ENCODE measurements around the gene RFX7. TPM values are rescaled to one million over a fixed set of nuclear protein-coding genes. Genes with fewer than 3 reads are reported as not detected.

The RFX7 gene
- total RNA-seq, 1 experiment from 2014 or later: 43.4 TPM

DNA sequence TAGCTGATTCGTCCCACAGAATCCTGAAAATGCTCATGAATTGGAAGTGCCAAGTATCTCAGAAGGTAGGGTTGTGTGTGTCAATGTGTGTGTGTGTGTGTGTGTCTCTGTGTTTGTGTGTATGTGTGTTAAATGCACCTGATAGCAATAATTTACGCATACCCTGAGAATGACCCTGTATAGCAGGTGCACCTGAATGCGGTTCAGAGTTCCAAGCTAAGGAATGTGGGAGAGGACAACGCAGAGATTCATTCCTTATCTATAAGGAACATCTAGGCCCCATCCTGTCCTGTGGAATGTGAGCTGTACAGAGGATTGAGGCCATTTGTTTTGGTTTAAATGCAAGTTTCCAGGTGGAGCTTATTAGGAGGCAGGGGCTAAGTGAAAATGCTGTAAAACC lies 201.2 kb downstream of the RFX7 start:
- Histone ChIP-seq H4K8ac (replicated peaks; ENCODE audit: insufficient read length, low read depth, low read length) (no peak overlapping the region), H3K23ac (ENCODE audit: insufficient read length, low read depth, low read length) (no peak overlapping the region), H3T11ph (ENCODE audit: low read length) (no peak overlapping the region), H2BK15ac (ENCODE audit: low read depth, low read length) (no peak overlapping the region), H2AK5ac (ENCODE audit: insufficient read length, low read length) (no peak overlapping the region), H2BK120ac (ENCODE audit: low read depth, low read length, poor library complexity, severe bottlenecking) (no peak overlapping the region), H2BK20ac (ENCODE audit: low read depth, low read length, poor library complexity, severe bottlenecking) (no peak overlapping the region), H2BK5ac (ENCODE audit: insufficient read length, low read length) (no peak overlapping the region), H3K4me2 (ENCODE audit: insufficient read depth, insufficient read length, low read length) (no peak overlapping the region), H4K5ac (ENCODE audit: insufficient read length, low read depth, low read length) (no peak overlapping the region), H3K56ac (ENCODE audit: insufficient read length, low read depth, low read length) (no peak overlapping the region), H3K9ac (ENCODE audit: extremely low read depth, insufficient read length, low read length) (no peak overlapping the region), H3K79me1 (ENCODE audit: insufficient read depth, low read depth, low read length, poor library complexity, severe bottlenecking) (no peaks in the 10 kb centered on the region), H3K27me3 (ENCODE audit: insufficient read depth, low read length) (no peaks in the 10 kb centered on the region), H3K27ac (ENCODE audit: insufficient read length, low read depth, low read length) (no peak overlapping the region), H3K4ac (ENCODE audit: low read depth, low read length) (no peak overlapping the region), H2AFZ (ENCODE audit: low read length) (no peak overlapping the region), H3K23me2 (ENCODE audit: insufficient read length, low read depth, low read length, poor library complexity, severe bottlenecking) (no peaks in the 10 kb centered on the region), H4K20me1 (ENCODE audit: control insufficient read depth, insufficient read depth, insufficient read length) (no peaks in the 10 kb centered on the region), H4K91ac (ENCODE audit: insufficient read length, low read depth, low read length) (no peak overlapping the region), H3K14ac (ENCODE audit: insufficient read depth, low read length) (no peak overlapping the region), H3K4me1 (ENCODE audit: insufficient read depth, low read length) (peaks cover 4% of the 10 kb centered on the region; the same call in 1 of the 2 replicates), H3K18ac (ENCODE audit: insufficient read length, low read depth, low read length) (no peak overlapping the region), H2BK12ac (ENCODE audit: insufficient read length, low read depth, low read length) (no peak overlapping the region), H3K79me2 (ENCODE audit: insufficient read depth, low read length) (no peaks in the 10 kb centered on the region), H3K9me3 (ENCODE audit: control insufficient read depth, low read depth, low read length) (no peaks in the 10 kb centered on the region)
- Mint-ChIP-seq H3K4me1 (peaks cover 17 to 21% of the 10 kb centered on the region in 2 experiments), H3K4me3 (no peak overlapping the region), H3K9me3 (no peaks in the 10 kb centered on the region), H3K36me3 (ENCODE audit: insufficient read depth in 1 of 3, low read depth in 3 of 3) (no peaks in the 10 kb centered on the region), H3K27me3 (ENCODE audit: low read depth) (no peaks in the 10 kb centered on the region; the same call in 1 of the 2 replicates), H3K27ac (no peak overlapping the region)
- TF ChIP-seq, protein P1, sequence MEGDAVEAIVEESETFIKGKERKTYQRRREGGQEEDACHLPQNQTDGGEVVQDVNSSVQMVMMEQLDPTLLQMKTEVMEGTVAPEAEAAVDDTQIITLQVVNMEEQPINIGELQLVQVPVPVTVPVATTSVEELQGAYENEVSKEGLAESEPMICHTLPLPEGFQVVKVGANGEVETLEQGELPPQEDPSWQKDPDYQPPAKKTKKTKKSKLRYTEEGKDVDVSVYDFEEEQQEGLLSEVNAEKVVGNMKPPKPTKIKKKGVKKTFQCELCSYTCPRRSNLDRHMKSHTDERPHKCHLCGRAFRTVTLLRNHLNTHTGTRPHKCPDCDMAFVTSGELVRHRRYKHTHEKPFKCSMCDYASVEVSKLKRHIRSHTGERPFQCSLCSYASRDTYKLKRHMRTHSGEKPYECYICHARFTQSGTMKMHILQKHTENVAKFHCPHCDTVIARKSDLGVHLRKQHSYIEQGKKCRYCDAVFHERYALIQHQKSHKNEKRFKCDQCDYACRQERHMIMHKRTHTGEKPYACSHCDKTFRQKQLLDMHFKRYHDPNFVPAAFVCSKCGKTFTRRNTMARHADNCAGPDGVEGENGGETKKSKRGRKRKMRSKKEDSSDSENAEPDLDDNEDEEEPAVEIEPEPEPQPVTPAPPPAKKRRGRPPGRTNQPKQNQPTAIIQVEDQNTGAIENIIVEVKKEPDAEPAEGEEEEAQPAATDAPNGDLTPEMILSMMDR (conservative IDR thresholded peaks at IDR 0.05): no peak
- WGBS (ENCODE audit: extremely low coverage, insufficient read length, low lambda C conversion rate): no CpG with 5 or more reads among the region's 4 CpGs
- no peak for DNase-seq

Data from H9 (cell line).